ENCODE data around the gene NHSL2.

GRCh38 chrX:72142094-72142793 is 231.6 kb downstream of the NHSL2 start:
- TF ChIP-seq CTCF (IDR thresholded peaks at IDR 0.05) (no peak), POLR2A (IDR thresholded peaks at IDR 0.05) (no peak)

Data from thyroid gland (tissue), 4 donors.